GM12892 (cell line): ENCODE data around the gene YJU2.

Source experiments
- POLR2A ChIP-seq: IDR thresholded peaks from 2 replicates; pipeline ENCODE4 v1.6.1; 2011; ENCODE audit warnings: low read depth, low read length, control low read depth
- POLR2AphosphoS5 ChIP-seq: IDR thresholded peaks from 2 replicates; pipeline ENCODE4 v1.6.1; 2011; ENCODE audit warnings: low read depth, low read length, control low read depth
- TAF1 ChIP-seq: IDR thresholded peaks from 2 replicates; pipeline ENCODE4 v1.6.1; 2011; ENCODE audit warnings: low read depth, mild to moderate bottlenecking, control low read depth, low read length, borderline replicate concordance

GRCh38 chr19:4228765-4229178 lies 18.1 kb upstream of the YJU2 start:
- no peak for TF ChIP-seq POLR2A
- no peak for TF ChIP-seq TAF1
- TF ChIP-seq POLR2AphosphoS5: no peak
